Measurements from ENCODE around the gene LIMS1.

Gene LIMS1

DNA sequence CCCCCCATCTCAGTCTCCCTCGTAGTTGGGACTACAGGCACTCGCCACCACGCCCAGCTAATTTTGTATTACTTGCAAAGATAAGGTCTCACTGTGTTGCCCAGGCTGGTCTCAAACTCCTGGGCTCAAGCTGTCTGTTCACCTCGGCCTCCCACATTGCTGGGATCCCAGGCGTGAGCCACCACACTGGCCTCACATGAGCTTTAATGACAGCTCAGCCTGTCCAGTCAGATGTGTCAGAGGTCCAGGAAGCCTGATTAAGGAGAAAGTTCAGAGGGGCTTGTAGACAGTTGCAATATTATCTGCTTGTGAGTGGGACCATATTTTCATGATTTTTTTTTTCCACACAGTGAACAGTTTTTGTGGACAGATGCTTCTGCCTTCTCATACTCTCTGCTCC, 82.0 kb downstream of the LIMS1 start:
- TF ChIP-seq, protein P1, sequence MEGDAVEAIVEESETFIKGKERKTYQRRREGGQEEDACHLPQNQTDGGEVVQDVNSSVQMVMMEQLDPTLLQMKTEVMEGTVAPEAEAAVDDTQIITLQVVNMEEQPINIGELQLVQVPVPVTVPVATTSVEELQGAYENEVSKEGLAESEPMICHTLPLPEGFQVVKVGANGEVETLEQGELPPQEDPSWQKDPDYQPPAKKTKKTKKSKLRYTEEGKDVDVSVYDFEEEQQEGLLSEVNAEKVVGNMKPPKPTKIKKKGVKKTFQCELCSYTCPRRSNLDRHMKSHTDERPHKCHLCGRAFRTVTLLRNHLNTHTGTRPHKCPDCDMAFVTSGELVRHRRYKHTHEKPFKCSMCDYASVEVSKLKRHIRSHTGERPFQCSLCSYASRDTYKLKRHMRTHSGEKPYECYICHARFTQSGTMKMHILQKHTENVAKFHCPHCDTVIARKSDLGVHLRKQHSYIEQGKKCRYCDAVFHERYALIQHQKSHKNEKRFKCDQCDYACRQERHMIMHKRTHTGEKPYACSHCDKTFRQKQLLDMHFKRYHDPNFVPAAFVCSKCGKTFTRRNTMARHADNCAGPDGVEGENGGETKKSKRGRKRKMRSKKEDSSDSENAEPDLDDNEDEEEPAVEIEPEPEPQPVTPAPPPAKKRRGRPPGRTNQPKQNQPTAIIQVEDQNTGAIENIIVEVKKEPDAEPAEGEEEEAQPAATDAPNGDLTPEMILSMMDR (IDR thresholded peaks at IDR 0.05) = no peak

DNA sequence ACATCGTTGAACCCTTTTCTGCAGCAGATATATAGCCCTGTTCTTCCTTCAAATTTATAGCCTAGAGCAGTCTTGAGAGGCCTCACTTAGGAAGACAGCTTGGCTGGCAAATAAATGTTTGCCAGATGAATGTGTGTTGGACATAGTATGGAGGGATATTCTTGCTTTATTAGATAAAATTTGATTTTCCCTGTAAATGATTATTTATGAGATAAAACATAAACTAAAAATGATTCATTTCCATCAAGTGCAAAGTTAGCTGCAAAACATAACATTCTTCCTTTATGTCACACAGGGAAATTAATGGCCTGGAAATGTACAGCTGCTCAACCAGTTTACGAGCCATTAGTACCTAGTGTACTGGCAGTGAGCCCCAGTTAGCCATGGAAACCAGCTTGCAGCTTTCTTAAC, 82.5 kb downstream of the LIMS1 start:
- TF ChIP-seq, protein P1 (IDR thresholded peaks at IDR 0.05) = no peak

DNA sequence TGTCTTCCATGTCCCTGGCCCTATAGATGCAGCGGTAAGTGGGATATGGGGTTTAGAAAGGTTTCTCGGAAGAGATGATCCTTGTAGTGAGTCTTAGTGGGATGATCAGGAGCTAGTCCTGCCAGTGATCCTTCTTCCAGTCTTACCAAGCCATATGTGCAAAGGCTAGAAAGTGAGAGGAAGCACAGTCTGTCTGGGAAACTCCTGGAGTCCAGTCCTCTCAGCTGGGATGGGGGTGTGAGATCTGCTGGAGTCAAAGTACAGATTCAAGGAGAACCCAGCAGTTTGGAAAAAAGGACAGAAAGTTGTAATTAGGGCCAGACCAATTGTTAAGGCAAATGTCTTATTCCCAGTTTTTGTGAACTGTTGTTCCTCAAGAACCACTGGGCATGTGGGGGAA, 83.3 kb downstream of the LIMS1 start:
- TF ChIP-seq, protein P1 (IDR thresholded peaks at IDR 0.05) = no peak

DNA sequence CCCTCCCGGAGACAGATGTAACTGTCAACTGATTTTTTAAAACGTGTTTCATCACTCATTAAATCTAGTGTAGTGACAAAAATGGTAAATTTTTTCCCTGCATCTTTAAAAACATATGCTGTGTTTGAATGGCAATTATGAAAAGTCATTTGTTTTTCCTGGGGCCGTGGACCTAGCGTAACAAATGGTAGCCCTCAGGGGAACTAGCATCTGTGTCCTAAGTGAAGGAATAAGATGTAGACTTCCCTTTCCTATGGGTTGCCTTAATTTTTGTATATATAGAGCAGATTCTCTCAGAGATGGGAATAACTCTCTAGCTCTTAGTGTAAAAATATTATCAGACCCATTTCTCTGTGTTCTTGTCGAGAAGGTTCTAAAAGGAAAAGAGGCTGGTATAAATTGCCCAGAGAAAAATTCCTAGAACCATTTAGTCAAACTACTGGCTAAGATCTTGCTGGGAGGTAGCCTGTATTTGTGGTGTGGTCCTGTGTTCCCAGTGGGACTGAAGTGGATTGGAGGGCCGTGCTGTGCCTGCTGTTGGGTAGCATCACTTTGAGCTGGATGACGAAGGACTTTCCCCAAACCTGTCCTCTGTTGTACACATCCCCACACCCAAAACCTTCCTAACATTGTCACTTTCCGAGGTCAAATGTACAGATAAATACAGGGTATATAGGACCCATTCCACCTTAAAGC, 85.8 kb downstream of the LIMS1 start:
- TF ChIP-seq, protein P1 (IDR thresholded peaks at IDR 0.05) = no peak

DNA sequence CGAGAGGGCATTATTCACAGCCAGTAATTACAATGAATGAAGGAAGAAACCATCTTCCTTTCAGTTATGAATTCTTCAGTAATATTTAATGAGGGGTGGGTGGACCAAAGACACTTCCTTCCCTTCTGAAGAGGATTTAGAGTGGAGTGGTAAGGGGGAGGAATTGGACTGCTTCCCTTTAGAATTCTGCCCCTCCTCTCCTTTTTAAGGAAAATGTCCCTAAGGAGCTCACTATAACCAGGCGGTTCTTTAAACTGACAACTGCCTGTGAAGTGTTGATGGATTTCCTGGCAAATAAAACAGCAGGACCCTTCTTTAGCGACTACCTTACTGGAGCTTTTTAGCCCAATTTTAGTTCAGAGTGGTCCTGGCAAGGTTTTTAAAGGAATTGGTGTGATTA, 86.4 kb downstream of the LIMS1 start:
- TF ChIP-seq, protein P1 (IDR thresholded peaks at IDR 0.05) = no peak

DNA sequence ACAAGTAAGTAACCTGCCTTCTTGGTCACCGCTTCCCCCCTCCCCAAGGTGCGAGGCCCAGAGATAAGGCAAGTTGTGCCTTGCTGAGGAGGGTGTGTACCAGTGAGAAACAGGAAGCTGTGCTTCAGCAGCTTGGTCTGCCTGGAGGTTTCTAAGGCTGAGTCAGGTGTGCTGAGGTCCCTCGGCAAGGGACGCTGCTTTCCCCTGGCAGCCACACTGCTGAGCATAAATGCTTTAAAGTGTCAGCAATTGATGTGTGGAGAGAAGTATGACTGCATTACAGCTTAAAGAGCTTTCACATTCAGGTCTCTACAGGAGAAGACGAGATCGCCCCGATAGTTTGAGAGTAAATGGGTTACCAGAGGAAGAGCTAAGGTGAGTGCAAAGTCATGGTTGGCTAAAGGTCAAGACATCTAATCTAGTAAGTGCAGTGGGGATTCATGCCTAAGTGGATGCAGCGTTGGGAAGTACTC, 86.9 kb downstream of the LIMS1 start:
- TF ChIP-seq, protein P1 (IDR thresholded peaks at IDR 0.05) = no peak

DNA sequence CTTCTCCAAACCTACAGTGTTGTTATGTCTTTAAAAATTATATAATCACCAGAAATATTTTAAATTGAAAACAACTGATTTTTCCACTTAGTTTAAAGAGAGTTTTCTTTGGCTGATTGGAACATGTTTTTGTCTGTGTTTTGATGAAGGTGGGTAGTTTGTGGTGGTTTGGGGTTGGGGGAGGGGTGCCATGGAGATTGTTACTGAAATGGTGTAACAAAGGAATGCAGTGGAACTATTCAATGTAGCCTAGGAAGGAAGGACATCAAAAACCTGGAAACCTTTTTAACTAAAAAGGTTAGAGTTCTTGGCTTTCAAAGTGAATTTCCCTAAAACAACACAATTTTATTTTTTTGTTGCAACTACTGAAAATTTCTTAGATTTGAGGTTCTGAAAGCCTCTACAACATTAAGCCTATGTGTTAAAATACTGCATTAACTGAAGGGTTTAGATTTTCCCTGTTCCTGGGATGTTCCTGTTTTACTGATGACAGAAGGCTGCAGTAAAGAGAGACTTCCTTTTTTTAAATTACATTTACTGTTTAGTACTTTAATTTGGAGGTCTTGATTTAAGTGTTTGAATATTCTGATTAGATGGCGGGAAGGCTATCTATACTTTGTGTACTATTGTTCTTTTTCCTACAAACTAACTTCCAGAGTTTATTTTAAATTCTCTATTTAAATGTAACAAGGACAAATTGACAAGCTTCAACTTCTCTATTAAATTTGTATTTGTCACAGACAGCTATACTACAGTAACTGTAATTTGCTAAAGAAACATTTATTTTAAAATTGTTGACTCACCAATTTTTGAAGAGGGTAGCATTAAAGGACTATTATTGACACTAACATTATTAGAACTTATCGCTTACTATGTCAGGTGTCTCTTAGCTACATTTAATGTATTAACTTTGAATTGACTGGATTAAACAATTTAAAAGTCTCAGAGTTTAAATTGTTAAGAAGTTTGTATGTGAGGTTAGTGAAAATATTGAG, 87.7 kb downstream of the LIMS1 start:
- TF ChIP-seq, protein P1 (IDR thresholded peaks at IDR 0.05) = no peak
